BE2C (cell line): ENCODE results near the gene HSD17B1.

ENCODE experiments used
- DNase-seq: peaks from one replicate; pipeline ENCODE4 v3.0.0-alpha.2; 2020
- H3K27me3 ChIP-seq: fragments of 250-450 bp; sonication (Bioruptor Pico); 2 replicates; pipeline ENCODE4 v1.5.1; 2020; ENCODE audit warnings: mild to moderate bottlenecking
- H3K36me3 ChIP-seq: fragments of 250-450 bp; sonication (Bioruptor Pico); 2 replicates; pipeline ENCODE4 v1.5.1; 2020; ENCODE audit warnings: mild to moderate bottlenecking
- H3K4me1 ChIP-seq: fragments of 250-450 bp; sonication (Bioruptor Pico); 2 replicates; pipeline ENCODE4 v1.5.1; 2020
- H3K4me3 ChIP-seq: 2 replicates; pipeline ENCODE4 v1.5.1; 2011; ENCODE audit warnings: low read depth, low read length
- H3K9me3 ChIP-seq: fragments of 250-450 bp; sonication (Bioruptor Pico); 2 replicates; pipeline ENCODE4 v1.5.1; 2020
- TF ChIP-seq, protein P1 (sequence below): IDR thresholded peaks from 2 replicates; pipeline ENCODE4 v1.5.1; 2012; ENCODE audit warnings: mild to moderate bottlenecking, low read depth, low read length

HSD17B1 gene

DNA sequence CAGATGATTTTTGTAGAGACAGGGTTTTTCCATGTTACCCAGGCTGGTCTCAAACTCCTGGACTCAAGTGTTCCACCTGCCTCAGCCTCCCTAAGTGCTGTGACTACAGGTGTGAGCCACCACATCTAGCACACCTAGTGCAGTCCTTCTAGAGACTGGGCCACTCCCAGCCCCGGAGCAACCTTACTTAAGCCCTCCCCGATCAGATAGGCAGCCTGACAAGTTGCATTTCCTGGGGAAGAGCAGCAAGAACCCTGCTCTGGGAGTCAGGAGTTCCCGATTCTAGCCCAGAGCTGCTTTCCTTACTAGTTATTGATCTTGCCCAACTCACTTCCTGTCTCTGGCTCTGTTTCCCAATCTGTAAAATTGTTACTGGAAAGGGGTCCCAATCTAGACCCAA is 23.7 kb upstream of the HSD17B1 start:
- Histone ChIP-seq H3K4me1 (no peaks in the 10 kb centered on the region), H3K4me3 (no peak overlapping the region), H3K9me3 (no peaks in the 10 kb centered on the region), H3K36me3 (no peaks in the 10 kb centered on the region), H3K27me3 (no peaks in the 10 kb centered on the region)
- TF ChIP-seq, protein P1, sequence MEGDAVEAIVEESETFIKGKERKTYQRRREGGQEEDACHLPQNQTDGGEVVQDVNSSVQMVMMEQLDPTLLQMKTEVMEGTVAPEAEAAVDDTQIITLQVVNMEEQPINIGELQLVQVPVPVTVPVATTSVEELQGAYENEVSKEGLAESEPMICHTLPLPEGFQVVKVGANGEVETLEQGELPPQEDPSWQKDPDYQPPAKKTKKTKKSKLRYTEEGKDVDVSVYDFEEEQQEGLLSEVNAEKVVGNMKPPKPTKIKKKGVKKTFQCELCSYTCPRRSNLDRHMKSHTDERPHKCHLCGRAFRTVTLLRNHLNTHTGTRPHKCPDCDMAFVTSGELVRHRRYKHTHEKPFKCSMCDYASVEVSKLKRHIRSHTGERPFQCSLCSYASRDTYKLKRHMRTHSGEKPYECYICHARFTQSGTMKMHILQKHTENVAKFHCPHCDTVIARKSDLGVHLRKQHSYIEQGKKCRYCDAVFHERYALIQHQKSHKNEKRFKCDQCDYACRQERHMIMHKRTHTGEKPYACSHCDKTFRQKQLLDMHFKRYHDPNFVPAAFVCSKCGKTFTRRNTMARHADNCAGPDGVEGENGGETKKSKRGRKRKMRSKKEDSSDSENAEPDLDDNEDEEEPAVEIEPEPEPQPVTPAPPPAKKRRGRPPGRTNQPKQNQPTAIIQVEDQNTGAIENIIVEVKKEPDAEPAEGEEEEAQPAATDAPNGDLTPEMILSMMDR, result no peak
- DNase-seq, result no peak

GRCh38 chr17:42530952-42531454 is 21.7 kb upstream of the HSD17B1 start:
- H3K27me3 ChIP-seq, result no peaks in the 10 kb centered on the region
- no peak for DNase-seq
- no peaks in the 10 kb centered on the region for H3K36me3 ChIP-seq
- H3K4me3 ChIP-seq, result no peak overlapping the region
- TF ChIP-seq, protein P1, result no peak
- no peaks in the 10 kb centered on the region for H3K9me3 ChIP-seq
- peaks cover 8% of the 10 kb centered on the region for H3K4me1 ChIP-seq

- Histone ChIP-seq H3K9me3 (no peaks in the 10 kb centered on the region), H3K4me1 (peaks cover 8% of the 10 kb centered on the region), H3K27me3 (no peaks in the 10 kb centered on the region), H3K4me3 (peak overlapping the region; percentile 56), H3K36me3 (no peaks in the 10 kb centered on the region)
- TF ChIP-seq, protein P1, result peak; percentile 30
- peak; percentile 73 for DNase-seq
Measured at GRCh38 chr17:42531455-42532354, 21.0 kb upstream of the HSD17B1 start.

DNA sequence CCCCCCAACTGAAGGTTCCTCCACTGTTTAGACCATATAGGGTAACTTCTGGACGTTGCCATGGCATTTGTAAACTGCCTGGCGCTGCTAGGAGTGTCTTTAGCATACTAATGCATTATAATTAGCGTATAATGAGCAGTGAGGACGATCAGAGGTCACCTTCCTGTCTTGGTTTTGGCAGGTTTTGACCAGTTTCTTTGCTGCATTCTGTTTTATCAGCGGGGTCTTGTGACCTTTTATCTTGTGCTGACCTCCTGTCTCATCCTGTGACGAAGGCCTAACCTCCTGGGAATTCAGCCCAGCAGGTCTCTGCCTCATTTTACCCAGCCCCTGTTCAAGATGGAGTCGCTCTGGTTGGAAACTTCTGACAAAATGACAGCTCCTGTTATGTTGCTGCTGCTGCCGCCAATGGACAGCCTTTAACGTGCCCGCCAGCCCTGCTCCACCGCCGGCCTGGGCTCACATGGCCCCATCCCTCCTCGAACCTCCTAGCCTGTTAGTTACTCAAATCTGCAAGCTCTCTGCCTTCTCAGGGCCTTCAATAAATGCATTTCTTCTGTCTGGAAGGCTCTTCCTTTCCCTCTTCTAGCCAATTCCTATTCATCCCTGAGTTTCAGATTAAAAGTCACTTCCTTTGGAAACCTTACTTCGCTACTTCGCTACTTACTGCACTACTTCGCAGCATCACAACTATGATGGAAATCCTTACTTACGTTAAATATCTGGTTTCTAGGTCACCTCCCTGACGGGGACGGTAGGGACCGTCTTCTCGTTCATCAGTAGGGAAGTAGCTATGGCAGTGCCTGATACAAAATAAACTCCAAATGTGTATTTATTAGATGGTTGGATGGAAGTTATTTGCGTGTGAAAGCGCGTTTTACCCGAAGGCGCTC is 17.3 kb upstream of the HSD17B1 start:
- H3K9me3 ChIP-seq, result no peaks in the 10 kb centered on the region
- H3K4me1 ChIP-seq, result peaks cover 8% of the 10 kb centered on the region
- no peaks in the 10 kb centered on the region for H3K27me3 ChIP-seq
- TF ChIP-seq, protein P1, result no peak
- H3K36me3 ChIP-seq, result peaks cover 14% of the 10 kb centered on the region
- DNase-seq, result no peak
- H3K4me3 ChIP-seq, result peak overlapping the region; percentile 78

- DNase-seq, result peak; percentile 98
Measured at GRCh38 chr17:42536048-42536371, 16.7 kb upstream of the HSD17B1 start, which contains the start of gene NAGLU. Gene NAGLU (plus strand): TSS chr17:42536241. CDS start chr17:42536273, 32 bp downstream.

More at GRCh38 chr17:42536048-42536371, 16.7 kb upstream of the HSD17B1 start, which contains the start of gene NAGLU:
- Histone ChIP-seq H3K27me3 (no peaks in the 10 kb centered on the region), H3K4me3 (peak within 1 kb of the TSS; percentile 78), H3K36me3 (peaks cover 14% of the 10 kb centered on the region), H3K4me1 (peaks cover 8% of the 10 kb centered on the region), H3K9me3 (no peaks in the 10 kb centered on the region)
- TF ChIP-seq, protein P1, result no peak
